Measurements from ENCODE around the gene CSTF2T. TPM values are rescaled to one million over a fixed set of nuclear protein-coding genes. Genes with fewer than 3 reads are reported as not detected.
A peak's percentile ranks its signal among the peaks of the same experiment; 100 is the strongest.

The CSTF2T gene
- total RNA-seq, 1 donor from 2014 or later, result 23.8 TPM

GRCh38 chr10:51743146-51743545, 43.8 kb upstream of the CSTF2T start:
- Mint-ChIP-seq H3K27ac (no peak overlapping the region), H3K4me3 (no peak overlapping the region), H3K4me1 (peaks cover 28% of the 10 kb centered on the region), H3K27me3 (ENCODE audit: low read depth) (no peaks in the 10 kb centered on the region), H3K9me3 (no peaks in the 10 kb centered on the region), H3K36me3 (no peaks in the 10 kb centered on the region)
- TF ChIP-seq, protein P1, sequence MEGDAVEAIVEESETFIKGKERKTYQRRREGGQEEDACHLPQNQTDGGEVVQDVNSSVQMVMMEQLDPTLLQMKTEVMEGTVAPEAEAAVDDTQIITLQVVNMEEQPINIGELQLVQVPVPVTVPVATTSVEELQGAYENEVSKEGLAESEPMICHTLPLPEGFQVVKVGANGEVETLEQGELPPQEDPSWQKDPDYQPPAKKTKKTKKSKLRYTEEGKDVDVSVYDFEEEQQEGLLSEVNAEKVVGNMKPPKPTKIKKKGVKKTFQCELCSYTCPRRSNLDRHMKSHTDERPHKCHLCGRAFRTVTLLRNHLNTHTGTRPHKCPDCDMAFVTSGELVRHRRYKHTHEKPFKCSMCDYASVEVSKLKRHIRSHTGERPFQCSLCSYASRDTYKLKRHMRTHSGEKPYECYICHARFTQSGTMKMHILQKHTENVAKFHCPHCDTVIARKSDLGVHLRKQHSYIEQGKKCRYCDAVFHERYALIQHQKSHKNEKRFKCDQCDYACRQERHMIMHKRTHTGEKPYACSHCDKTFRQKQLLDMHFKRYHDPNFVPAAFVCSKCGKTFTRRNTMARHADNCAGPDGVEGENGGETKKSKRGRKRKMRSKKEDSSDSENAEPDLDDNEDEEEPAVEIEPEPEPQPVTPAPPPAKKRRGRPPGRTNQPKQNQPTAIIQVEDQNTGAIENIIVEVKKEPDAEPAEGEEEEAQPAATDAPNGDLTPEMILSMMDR (IDR thresholded peaks at IDR 0.05; ENCODE audit: unreplicated experiment), result no peak
- DNase-seq (ENCODE audit: low spot score in 2 of 2, unreplicated experiment in 2 of 2), result no peak

- Mint-ChIP-seq H3K4me1 (peaks cover 31% of the 10 kb centered on the region), H3K27me3 (ENCODE audit: low read depth) (no peaks in the 10 kb centered on the region), H3K27ac (no peak overlapping the region), H3K9me3 (no peaks in the 10 kb centered on the region), H3K4me3 (no peak overlapping the region), H3K36me3 (no peaks in the 10 kb centered on the region)
- DNase-seq (ENCODE audit: low spot score in 2 of 2, unreplicated experiment in 2 of 2), result no peak
- TF ChIP-seq, protein P1 (IDR thresholded peaks at IDR 0.05; ENCODE audit: unreplicated experiment), result no peak
These were observed 33.7 kb upstream of the CSTF2T start for GRCh38 chr10:51733057-51733456.

- H3K27me3 Mint-ChIP-seq (ENCODE audit: low read depth), result no peaks in the 10 kb centered on the region
- no peaks in the 10 kb centered on the region for H3K9me3 Mint-ChIP-seq
- TF ChIP-seq, protein P1 (IDR thresholded peaks at IDR 0.05; ENCODE audit: unreplicated experiment), result no peak
- DNase-seq (ENCODE audit: low spot score in 2 of 2, unreplicated experiment in 2 of 2), result no peak
- H3K4me1 Mint-ChIP-seq, result peaks cover 31% of the 10 kb centered on the region
- H3K4me3 Mint-ChIP-seq, result no peak overlapping the region
- peaks cover 2% of the 10 kb centered on the region for H3K36me3 Mint-ChIP-seq
- peak overlapping the region; percentile 52 for H3K27ac Mint-ChIP-seq
These were observed 30.6 kb upstream of the CSTF2T start for GRCh38 chr10:51729822-51730555.

DNA sequence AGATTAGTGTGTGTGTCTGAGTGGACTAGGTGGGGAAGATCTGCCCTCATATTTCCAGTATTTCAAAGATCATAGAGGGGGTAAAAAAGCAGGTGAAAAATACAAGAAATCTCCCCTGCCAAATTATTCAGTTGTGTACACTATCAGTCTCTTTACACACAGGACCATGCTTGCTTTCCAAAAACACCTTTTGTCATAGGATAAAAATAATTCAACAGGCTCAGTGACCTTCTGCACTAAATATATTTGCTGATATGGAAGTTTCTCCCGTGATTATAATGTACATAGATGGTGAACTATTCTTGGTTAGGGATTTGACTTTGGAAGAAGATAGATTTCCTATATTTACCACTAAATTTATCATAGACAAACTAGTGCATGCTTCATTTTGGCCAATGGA, 24.6 kb upstream of the CSTF2T start:
- no peak for DNase-seq (ENCODE audit: low spot score in 2 of 2, unreplicated experiment in 2 of 2)
- Mint-ChIP-seq H3K27me3 (ENCODE audit: low read depth) (no peaks in the 10 kb centered on the region), H3K9me3 (no peaks in the 10 kb centered on the region), H3K36me3 (peaks cover 2% of the 10 kb centered on the region), H3K27ac (no peak overlapping the region), H3K4me3 (no peak overlapping the region), H3K4me1 (peaks cover 20% of the 10 kb centered on the region)
- TF ChIP-seq, protein P1 (IDR thresholded peaks at IDR 0.05; ENCODE audit: unreplicated experiment), result no peak

DNA sequence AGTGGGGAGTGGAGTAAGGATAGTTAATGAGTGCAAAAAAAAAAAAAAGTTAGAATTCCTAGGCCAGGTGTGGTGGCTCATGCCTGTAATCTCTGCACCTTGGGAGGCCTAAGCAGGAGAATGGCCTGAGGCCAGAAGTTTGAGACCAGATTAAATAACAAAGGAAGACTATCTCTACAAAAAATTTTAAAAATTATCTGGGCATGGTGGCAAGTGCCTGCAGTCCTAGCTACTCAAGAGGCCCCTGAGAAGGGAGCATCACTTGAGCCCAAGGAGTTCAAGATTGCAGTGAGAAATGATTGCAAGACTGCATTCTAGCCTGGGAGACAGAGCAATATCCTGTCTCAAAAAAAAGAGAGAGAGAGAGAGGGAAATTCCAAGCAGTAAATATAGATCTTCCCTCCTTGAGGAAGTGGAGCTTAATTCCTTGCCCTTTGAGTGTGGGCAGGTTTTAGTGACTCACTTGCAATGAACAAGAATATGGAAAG, 19.5 kb upstream of the CSTF2T start:
- no peaks in the 10 kb centered on the region for H3K9me3 Mint-ChIP-seq
- peaks cover 19% of the 10 kb centered on the region for H3K4me1 Mint-ChIP-seq
- no peak for DNase-seq (ENCODE audit: low spot score in 2 of 2, unreplicated experiment in 2 of 2)
- peak overlapping the region; percentile 28 for H3K27ac Mint-ChIP-seq
- no peaks in the 10 kb centered on the region for H3K27me3 Mint-ChIP-seq (ENCODE audit: low read depth)
- TF ChIP-seq, protein P1 (IDR thresholded peaks at IDR 0.05; ENCODE audit: unreplicated experiment), result no peak
- no peak overlapping the region for H3K4me3 Mint-ChIP-seq
- no peaks in the 10 kb centered on the region for H3K36me3 Mint-ChIP-seq

Measured in mesothelial cell of epicardium (in vitro differentiated cells).